ENCODE data around the gene SOCS7. TPM values are rescaled to one million over a fixed set of nuclear protein-coding genes. Genes with fewer than 3 reads are reported as not detected.

The SOCS7 gene
- total RNA-seq, 4 donors from 2014 or later: 3.0 to 20.1 (median 15.2) TPM

DNA sequence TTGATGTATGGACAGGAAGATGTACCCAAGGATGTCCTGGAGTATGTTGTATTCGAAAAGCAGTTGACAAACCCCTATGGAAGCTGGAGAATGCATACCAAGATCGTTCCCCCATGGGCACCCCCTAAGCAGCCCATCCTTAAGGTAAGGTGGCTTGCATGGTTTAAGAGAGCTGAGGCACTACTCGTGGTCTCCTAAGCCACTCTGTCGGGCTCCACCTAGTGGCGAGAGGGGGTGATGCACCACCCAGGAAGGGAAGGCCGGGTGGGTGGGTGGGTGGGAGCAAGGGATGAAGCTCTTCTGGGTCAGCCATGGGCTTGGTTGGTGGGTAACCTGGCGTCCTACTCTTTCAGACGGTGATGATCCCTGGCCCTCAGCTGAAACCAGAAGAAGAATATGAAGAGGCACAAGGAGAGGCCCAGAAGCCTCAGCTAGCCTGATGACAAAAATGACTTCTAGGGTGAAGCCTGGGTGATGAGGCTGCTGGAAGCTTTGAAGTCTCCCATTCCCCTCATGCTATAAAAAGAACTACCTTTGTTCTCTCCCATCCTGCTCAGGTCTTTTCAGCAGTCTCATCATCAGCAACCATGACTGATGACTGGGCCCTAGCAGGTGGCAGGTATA is 29.4 kb upstream of the SOCS7 start:
- Histone ChIP-seq H3K27me3 (no peaks in the 10 kb centered on the region), H3K4me1 (no peaks in the 10 kb centered on the region), H3K9me3 (no peaks in the 10 kb centered on the region), H3K36me3 (peaks cover 0 to 31% (median 0%) of the 10 kb centered on the region in 4 donors), H3K4me3 (no peak overlapping the region), H3K27ac (no peak overlapping the region)
- intact Hi-C loops (cut with DNase I; ENCODE audit: low total_unique reads): no loop called here
- WGBS, 2 donors (ENCODE audit: low coverage in 1 of 2): 18% methylated on average over 8 of the region's 8 CpGs; no CpG with 5 or more reads in 1 of the 2 donors
- in situ Hi-C loops (cut with MboI; ENCODE audit: low pct_ligation_motif_present in 1 of 4, low pct_unique_long_range_greater_than_20kb in 1 of 4, low sequenced_read_pairs in 3 of 4): no loop called here
- DNase-seq: peak; percentile 65
- no peak for TF ChIP-seq EP300 (IDR thresholded peaks at IDR 0.05; ENCODE audit: low read depth)
- TF ChIP-seq, protein P1, sequence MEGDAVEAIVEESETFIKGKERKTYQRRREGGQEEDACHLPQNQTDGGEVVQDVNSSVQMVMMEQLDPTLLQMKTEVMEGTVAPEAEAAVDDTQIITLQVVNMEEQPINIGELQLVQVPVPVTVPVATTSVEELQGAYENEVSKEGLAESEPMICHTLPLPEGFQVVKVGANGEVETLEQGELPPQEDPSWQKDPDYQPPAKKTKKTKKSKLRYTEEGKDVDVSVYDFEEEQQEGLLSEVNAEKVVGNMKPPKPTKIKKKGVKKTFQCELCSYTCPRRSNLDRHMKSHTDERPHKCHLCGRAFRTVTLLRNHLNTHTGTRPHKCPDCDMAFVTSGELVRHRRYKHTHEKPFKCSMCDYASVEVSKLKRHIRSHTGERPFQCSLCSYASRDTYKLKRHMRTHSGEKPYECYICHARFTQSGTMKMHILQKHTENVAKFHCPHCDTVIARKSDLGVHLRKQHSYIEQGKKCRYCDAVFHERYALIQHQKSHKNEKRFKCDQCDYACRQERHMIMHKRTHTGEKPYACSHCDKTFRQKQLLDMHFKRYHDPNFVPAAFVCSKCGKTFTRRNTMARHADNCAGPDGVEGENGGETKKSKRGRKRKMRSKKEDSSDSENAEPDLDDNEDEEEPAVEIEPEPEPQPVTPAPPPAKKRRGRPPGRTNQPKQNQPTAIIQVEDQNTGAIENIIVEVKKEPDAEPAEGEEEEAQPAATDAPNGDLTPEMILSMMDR (IDR thresholded peaks at IDR 0.05): peak; percentile 9 to 90 (median 86)

DNA sequence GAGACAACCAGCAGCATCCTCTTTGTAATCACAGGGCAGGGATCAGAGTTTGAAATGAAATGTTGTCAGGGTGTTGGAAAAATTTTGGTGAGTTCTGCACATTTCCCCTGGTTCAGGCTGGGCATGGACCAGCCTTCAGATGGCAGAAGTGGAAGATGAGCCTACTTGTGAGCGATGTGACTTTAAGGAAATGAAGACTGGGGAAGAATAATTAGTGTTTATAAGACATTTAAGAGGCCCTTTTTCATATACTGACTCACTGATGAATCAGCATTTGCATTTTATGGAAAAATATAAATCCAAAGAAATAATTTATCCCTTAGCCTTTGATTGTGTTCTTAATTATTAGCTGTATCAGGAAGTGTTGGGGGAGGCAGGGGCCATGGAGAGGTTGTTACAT is 28.7 kb upstream of the SOCS7 start:
- no peaks in the 10 kb centered on the region for H3K27me3 ChIP-seq
- no peak for DNase-seq
- no peak overlapping the region for H3K4me3 ChIP-seq
- H3K27ac ChIP-seq: no peak overlapping the region
- in situ Hi-C loops (cut with MboI; ENCODE audit: low pct_ligation_motif_present in 1 of 4, low pct_unique_long_range_greater_than_20kb in 1 of 4, low sequenced_read_pairs in 3 of 4): no loop called here
- peaks cover 0 to 31% (median 0%) of the 10 kb centered on the region in 4 donors for H3K36me3 ChIP-seq
- TF ChIP-seq POLR2AphosphoS5 (IDR thresholded peaks at IDR 0.05) (no peak), POLR2A (IDR thresholded peaks at IDR 0.05) (no peak), EP300 (IDR thresholded peaks at IDR 0.05; ENCODE audit: low read depth) (no peak)
- TF ChIP-seq, protein P1 (IDR thresholded peaks at IDR 0.05): no peak
- no peaks in the 10 kb centered on the region for H3K4me1 ChIP-seq
- WGBS, 2 donors (ENCODE audit: low coverage in 1 of 2): 88 to 100% methylated on average over 1 of the region's 1 CpG
- no peaks in the 10 kb centered on the region for H3K9me3 ChIP-seq
- intact Hi-C loops (cut with DNase I; ENCODE audit: low total_unique reads): no loop called here

DNA sequence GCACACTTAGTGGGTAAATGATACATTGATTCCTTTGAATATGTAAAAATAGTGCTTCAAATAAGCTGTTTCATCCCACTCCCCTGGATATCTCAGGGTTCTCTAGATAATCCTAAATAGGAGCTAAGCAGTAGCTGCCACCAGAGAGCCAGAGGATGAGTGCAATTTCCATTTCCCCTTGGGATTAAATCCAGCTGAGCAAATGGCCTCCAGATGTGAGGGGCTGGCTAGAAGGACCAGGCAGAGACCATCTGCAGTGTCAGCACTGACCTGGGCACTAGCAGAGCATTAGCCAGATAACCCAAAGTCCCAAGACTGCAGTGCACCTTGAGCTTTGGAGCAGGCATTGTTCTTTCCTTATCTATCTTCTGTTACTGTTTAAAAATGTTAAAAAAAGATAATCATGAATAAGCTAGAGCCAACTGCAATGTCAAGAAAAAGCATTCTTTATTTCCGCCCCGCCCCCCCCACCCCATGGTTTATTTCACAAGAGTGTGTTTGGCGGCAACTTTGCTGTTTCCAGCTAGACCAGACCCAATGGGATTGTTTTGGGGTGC is 27.4 kb upstream of the SOCS7 start:
- TF ChIP-seq POLR2A (IDR thresholded peaks at IDR 0.05) (no peak), EP300 (IDR thresholded peaks at IDR 0.05; ENCODE audit: low read depth) (no peak), POLR2AphosphoS5 (IDR thresholded peaks at IDR 0.05) (no peak)
- TF ChIP-seq, protein P1 (IDR thresholded peaks at IDR 0.05): no peak
- Histone ChIP-seq H3K36me3 (peaks cover 0 to 28% (median 0%) of the 10 kb centered on the region in 4 donors), H3K27ac (peak overlapping the region in 1 of 4 donors; percentile 15), H3K27me3 (peaks cover 5% of the 10 kb centered on the region), H3K9me3 (no peaks in the 10 kb centered on the region), H3K4me3 (no peak overlapping the region), H3K4me1 (no peaks in the 10 kb centered on the region)
- in situ Hi-C loops (cut with MboI; ENCODE audit: low pct_ligation_motif_present in 1 of 4, low pct_unique_long_range_greater_than_20kb in 1 of 4, low sequenced_read_pairs in 3 of 4) (no loop called here), intact Hi-C loops (cut with DNase I; ENCODE audit: low total_unique reads) (no loop called here)
- no peak for DNase-seq
- 67 to 84% methylated on average over 3 of the region's 3 CpGs for WGBS, 2 donors (ENCODE audit: low coverage in 1 of 2)

DNA sequence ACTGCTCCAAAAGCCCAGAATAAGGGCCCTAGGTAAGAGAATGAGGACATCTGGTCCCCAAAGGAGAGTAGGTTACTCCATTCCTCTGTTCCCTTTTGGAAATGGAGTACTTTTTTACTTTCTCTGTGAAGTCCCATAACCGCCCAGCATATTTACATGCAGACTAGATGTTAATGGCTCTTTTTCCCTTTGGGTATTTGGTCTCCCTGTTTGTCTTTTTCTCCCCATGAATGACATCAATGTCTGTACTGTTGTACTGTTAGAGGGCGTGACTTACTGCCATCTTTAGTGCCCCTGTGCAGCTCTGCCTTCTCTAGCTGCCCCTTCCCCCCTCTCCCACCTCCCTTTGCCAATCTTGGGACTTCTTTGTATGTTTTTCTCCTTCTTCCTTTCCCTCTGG is 26.9 kb upstream of the SOCS7 start:
- WGBS, 2 donors (ENCODE audit: low coverage in 1 of 2): 81 to 100% methylated on average over 2 of the region's 2 CpGs
- H3K27me3 ChIP-seq: peaks cover 5% of the 10 kb centered on the region
- no peaks in the 10 kb centered on the region for H3K4me1 ChIP-seq
- TF ChIP-seq, protein P1 (IDR thresholded peaks at IDR 0.05): no peak
- TF ChIP-seq EP300 (IDR thresholded peaks at IDR 0.05; ENCODE audit: low read depth) (no peak), POLR2AphosphoS5 (IDR thresholded peaks at IDR 0.05) (no peak), POLR2A (IDR thresholded peaks at IDR 0.05) (no peak)
- no peaks in the 10 kb centered on the region for H3K9me3 ChIP-seq
- intact Hi-C loops (cut with DNase I; ENCODE audit: low total_unique reads): no loop called here
- H3K27ac ChIP-seq: peak overlapping the region in 1 of 4 donors; percentile 15
- H3K36me3 ChIP-seq: peaks cover 0 to 23% (median 0%) of the 10 kb centered on the region in 4 donors
- in situ Hi-C loops (cut with MboI; ENCODE audit: low pct_ligation_motif_present in 1 of 4, low pct_unique_long_range_greater_than_20kb in 1 of 4, low sequenced_read_pairs in 3 of 4): no loop called here
- DNase-seq: no peak
- no peak overlapping the region for H3K4me3 ChIP-seq

Measured in transverse colon (tissue), 4 donors.